Measurements from ENCODE around the gene CFAP46.

GRCh38 chr10:132974249-132974796 is 32.0 kb upstream of the CFAP46 start:
- no peak for TF ChIP-seq POLR2A (IDR thresholded peaks at IDR 0.05)
- TF ChIP-seq CTCF (IDR thresholded peaks at IDR 0.05) = no peak

All from adrenal gland (tissue), 5 donors.